Mammary epithelial cell (primary cell): ENCODE results near the gene CCR6.

Experiments
- CTCF ChIP-seq, 2 donors: IDR thresholded peaks in 1 of 2; conservative IDR thresholded peaks in 1 of 2; 2 replicates each; pipeline ENCODE4 v1.5.1; 2011 to 2012; ENCODE audit warnings: inconsistent platforms in 2 of 2, low read length in 2 of 2, mild to moderate bottlenecking in 2 of 2, control low read depth in 1 of 2, low read depth in 1 of 2; ENCODE audit not compliant: insufficient read depth in 1 of 2; ENCODE audit errors: extremely low read depth in 1 of 2
- EZH2 ChIP-seq: IDR thresholded peaks from 2 replicates; pipeline ENCODE4 v1.6.1; 2012; ENCODE audit warnings: low read length, inconsistent platforms, borderline replicate concordance

GRCh38 chr6:167148997-167149396 lies 26.1 kb downstream of the CCR6 start:
- TF ChIP-seq CTCF (conservative IDR thresholded peaks at IDR 0.05 in 1 of 2, IDR thresholded peaks at IDR 0.05 in 1 of 2; ENCODE audit: extremely low read depth in 1 of 2, insufficient read depth in 1 of 2, low read depth in 1 of 2, low read length in 2 of 2) (no peak), EZH2 (no peak)
